VCaP (cell line): Measurements from ENCODE around the gene BRI3.

Experiments used
- H3K27ac ChIP-seq: fragments of 450-650 bp; 2 replicates; pipeline ENCODE4 v1.5.1; 2017
- TF ChIP-seq, protein P1 (sequence below): fragments of 450-650 bp; conservative IDR thresholded peaks from 2 replicates; pipeline ENCODE4 v1.5.1; 2017; ENCODE audit warnings: mild to moderate bottlenecking, moderate library complexity

The BRI3 gene

DNA sequence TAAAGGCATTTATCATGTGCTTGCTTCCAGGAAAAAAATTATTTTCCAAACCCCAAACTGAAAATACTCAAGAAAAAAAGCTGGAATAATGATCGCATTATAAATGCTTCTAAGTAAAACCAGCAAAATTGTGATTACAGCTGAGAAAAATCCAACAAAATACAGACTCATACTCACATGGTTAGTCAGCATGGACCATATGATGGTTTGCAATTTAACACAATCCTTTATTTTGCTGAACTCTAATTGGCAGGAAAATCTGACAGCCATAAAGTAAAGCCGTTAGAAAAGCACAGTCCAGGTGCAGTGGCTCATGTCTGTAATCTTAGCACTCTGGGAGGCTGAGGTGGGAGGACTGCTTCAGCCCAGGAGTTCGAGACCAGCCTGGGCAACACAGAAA is 59.6 kb downstream of the BRI3 start:
- TF ChIP-seq, protein P1, sequence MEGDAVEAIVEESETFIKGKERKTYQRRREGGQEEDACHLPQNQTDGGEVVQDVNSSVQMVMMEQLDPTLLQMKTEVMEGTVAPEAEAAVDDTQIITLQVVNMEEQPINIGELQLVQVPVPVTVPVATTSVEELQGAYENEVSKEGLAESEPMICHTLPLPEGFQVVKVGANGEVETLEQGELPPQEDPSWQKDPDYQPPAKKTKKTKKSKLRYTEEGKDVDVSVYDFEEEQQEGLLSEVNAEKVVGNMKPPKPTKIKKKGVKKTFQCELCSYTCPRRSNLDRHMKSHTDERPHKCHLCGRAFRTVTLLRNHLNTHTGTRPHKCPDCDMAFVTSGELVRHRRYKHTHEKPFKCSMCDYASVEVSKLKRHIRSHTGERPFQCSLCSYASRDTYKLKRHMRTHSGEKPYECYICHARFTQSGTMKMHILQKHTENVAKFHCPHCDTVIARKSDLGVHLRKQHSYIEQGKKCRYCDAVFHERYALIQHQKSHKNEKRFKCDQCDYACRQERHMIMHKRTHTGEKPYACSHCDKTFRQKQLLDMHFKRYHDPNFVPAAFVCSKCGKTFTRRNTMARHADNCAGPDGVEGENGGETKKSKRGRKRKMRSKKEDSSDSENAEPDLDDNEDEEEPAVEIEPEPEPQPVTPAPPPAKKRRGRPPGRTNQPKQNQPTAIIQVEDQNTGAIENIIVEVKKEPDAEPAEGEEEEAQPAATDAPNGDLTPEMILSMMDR: no peak
- H3K27ac ChIP-seq: no peak overlapping the region
